ENCODE results near the gene BTBD2. TPM values are rescaled to one million over a fixed set of nuclear protein-coding genes. Genes with fewer than 3 reads are reported as not detected.

Gene BTBD2
- total and polyA plus RNA-seq, 7 donors = 31.9 to 82.8 (median 46.2) TPM

GRCh38 chr19:1936916-1937610, 78.5 kb downstream of the BTBD2 start:
- intact Hi-C loops (cut with DNase I) = no loop called here
- DNase-seq = no peak
- Histone ChIP-seq H3K4me1 (peaks cover 0 to 18% (median 11%) of the 10 kb centered on the region in 4 donors), H3K27me3 (no peaks in the 10 kb centered on the region), H3K27ac (no peak overlapping the region), H3K4me3 (no peak overlapping the region), H3K36me3 (no peaks in the 10 kb centered on the region), H3K9me3 (no peaks in the 10 kb centered on the region)
- TF ChIP-seq EP300 (IDR thresholded peaks at IDR 0.05) = no peak
- TF ChIP-seq POLR2AphosphoS5 (IDR thresholded peaks at IDR 0.05) = no peak
- TF ChIP-seq CTCF (IDR thresholded peaks at IDR 0.05) = no peak
- no peak for TF ChIP-seq POLR2A (IDR thresholded peaks at IDR 0.05)
- 91 to 92% methylated on average over 24 of the region's 24 CpGs for WGBS, 2 donors

GRCh38 chr19:1936430-1936829, 79.1 kb downstream of the BTBD2 start:
- Histone ChIP-seq H3K27me3 (no peaks in the 10 kb centered on the region), H3K4me1 (peaks cover 0 to 12% (median 11%) of the 10 kb centered on the region in 4 donors), H3K9me3 (no peaks in the 10 kb centered on the region), H3K4me3 (no peak overlapping the region), H3K27ac (no peak overlapping the region), H3K36me3 (no peaks in the 10 kb centered on the region)
- no peak for DNase-seq
- 79 to 85% methylated on average over 3 of the region's 3 CpGs for WGBS, 2 donors
- TF ChIP-seq CTCF (IDR thresholded peaks at IDR 0.05) (no peak), POLR2A (IDR thresholded peaks at IDR 0.05) (no peak), EP300 (IDR thresholded peaks at IDR 0.05) (no peak), POLR2AphosphoS5 (IDR thresholded peaks at IDR 0.05) (no peak)
- intact Hi-C loops (cut with DNase I) = no loop called here

GRCh38 chr19:1935484-1936208, 79.9 kb downstream of the BTBD2 start:
- intact Hi-C loops (cut with DNase I) = no loop called here
- 65 to 66% methylated on average over 11 of the region's 11 CpGs for WGBS, 2 donors
- Histone ChIP-seq H3K27me3 (no peaks in the 10 kb centered on the region), H3K36me3 (no peaks in the 10 kb centered on the region), H3K27ac (no peak overlapping the region), H3K4me3 (no peak overlapping the region), H3K9me3 (no peaks in the 10 kb centered on the region), H3K4me1 (peaks cover 0 to 11% (median 11%) of the 10 kb centered on the region in 4 donors)
- DNase-seq = no peak
- TF ChIP-seq EP300 (IDR thresholded peaks at IDR 0.05) (no peak), POLR2AphosphoS5 (IDR thresholded peaks at IDR 0.05) (no peak), POLR2A (IDR thresholded peaks at IDR 0.05) (no peak), CTCF (IDR thresholded peaks at IDR 0.05) (no peak)

Small RNAs within 50 kb of the gene (small RNA-seq; reads per million reads assigned to genes)
- gene AC007136.1 = 0 reads per million in 3 donors

Other genes starting within 250 kb of the BTBD2 start
- 1 to 10 TPM in 1 of 4 donors, under 1 TPM in 3; under 0.01 to 3.9 (median 0.42) TPM for gene ATP8B3, start 203.4 kb downstream of the BTBD2 start, total RNA-seq
- gene ATP8B3, start 203.4 kb downstream of the BTBD2 start, polyA plus RNA-seq = under 1 TPM in 1 of 3 donors, not detected in 2; 0.96 TPM
- 10 to 100 TPM in 2 of 4 donors, 1 to 10 TPM in 2; 8.6 to 61.8 (median 13.1) TPM for gene REXO1, start 167.2 kb downstream of the BTBD2 start, total RNA-seq
- gene REXO1, start 167.2 kb downstream of the BTBD2 start, polyA plus RNA-seq = 10 to 100 TPM in 2 of 3 donors, 1 to 10 TPM in 1; 9.0 to 34.6 (median 11.1) TPM
- 10 to 100 TPM in 1 of 4 donors, 1 to 10 TPM in 3; 2.1 to 10.3 (median 4.4) TPM for gene KLF16, start 152.1 kb downstream of the BTBD2 start, total RNA-seq
- gene KLF16, start 152.1 kb downstream of the BTBD2 start, polyA plus RNA-seq = 10 to 100 TPM in 2 of 3 donors, 1 to 10 TPM in 1; 8.4 to 20.5 (median 12.5) TPM
- 10 to 100 TPM; 86.6 to 97.1 (median 92.7) TPM for gene ABHD17A, start 130.2 kb downstream of the BTBD2 start, total RNA-seq
- gene ABHD17A, start 130.2 kb downstream of the BTBD2 start, polyA plus RNA-seq = 10 to 100 TPM; 60.7 to 76.3 (median 69.4) TPM
- gene ADAT3, start 110.3 kb downstream of the BTBD2 start, total RNA-seq = 1 to 10 TPM in 2 of 4 donors, under 1 TPM in 2; 0.33 to 6.2 (median 1.5) TPM
- gene ADAT3, start 110.3 kb downstream of the BTBD2 start, polyA plus RNA-seq = 10 to 100 TPM in 2 of 3 donors, 1 to 10 TPM in 1; 6.6 to 17.4 (median 13.2) TPM
- gene SCAMP4, start 110.3 kb downstream of the BTBD2 start, total RNA-seq = 10 to 100 TPM; 25.8 to 47.0 (median 31.0) TPM
- gene SCAMP4, start 110.3 kb downstream of the BTBD2 start, polyA plus RNA-seq = 10 to 100 TPM; 14.4 to 55.4 (median 16.6) TPM
- gene CSNK1G2, start 74.5 kb downstream of the BTBD2 start, total RNA-seq = 10 to 100 TPM; 26.8 to 49.9 (median 40.1) TPM
- gene CSNK1G2, start 74.5 kb downstream of the BTBD2 start, polyA plus RNA-seq = 10 to 100 TPM; 24.6 to 91.1 (median 31.7) TPM
- gene MKNK2, start 35.5 kb upstream of the BTBD2 start, total RNA-seq = 100 to 1,000 TPM in 3 of 4 donors, 10 to 100 TPM in 1; 83.1 to 124 (median 107) TPM
- 100 to 1,000 TPM; 121 to 157 (median 129) TPM for gene MKNK2, start 35.5 kb upstream of the BTBD2 start, polyA plus RNA-seq
- 10 to 100 TPM; 25.7 to 65.4 (median 32.0) TPM for gene MOB3A, start 80.6 kb upstream of the BTBD2 start, total RNA-seq
- gene MOB3A, start 80.6 kb upstream of the BTBD2 start, polyA plus RNA-seq = 10 to 100 TPM; 14.4 to 36.1 (median 14.6) TPM
- gene IZUMO4, start 81.2 kb upstream of the BTBD2 start, total RNA-seq = 1 to 10 TPM; 2.3 to 6.0 (median 4.6) TPM
- 1 to 10 TPM; 2.4 to 8.5 (median 3.5) TPM for gene IZUMO4, start 81.2 kb upstream of the BTBD2 start, polyA plus RNA-seq
- gene AP3D1, start 135.9 kb upstream of the BTBD2 start, total RNA-seq = 10 to 100 TPM; 43.1 to 83.1 (median 51.2) TPM
- 100 to 1,000 TPM in 1 of 3 donors, 10 to 100 TPM in 2; 47.4 to 127 (median 72.6) TPM for gene AP3D1, start 135.9 kb upstream of the BTBD2 start, polyA plus RNA-seq
- gene DOT1L, start 148.2 kb upstream of the BTBD2 start, total RNA-seq = 1 to 10 TPM; 4.6 to 8.0 (median 6.3) TPM
- 10 to 100 TPM in 2 of 3 donors, 1 to 10 TPM in 1; 6.9 to 26.0 (median 12.6) TPM for gene DOT1L, start 148.2 kb upstream of the BTBD2 start, polyA plus RNA-seq
- 10 to 100 TPM; 40.7 to 57.3 (median 42.8) TPM for gene PLEKHJ1, start 220.6 kb upstream of the BTBD2 start, total RNA-seq
- 100 to 1,000 TPM; 228 to 255 (median 247) TPM for gene PLEKHJ1, start 220.6 kb upstream of the BTBD2 start, polyA plus RNA-seq
- 10 to 100 TPM; 17.5 to 59.8 (median 24.4) TPM for gene SF3A2, start 221.1 kb upstream of the BTBD2 start, total RNA-seq
- 10 to 100 TPM; 16.9 to 61.3 (median 26.4) TPM for gene SF3A2, start 221.1 kb upstream of the BTBD2 start, polyA plus RNA-seq
- 1 to 10 TPM in 2 of 4 donors, under 1 TPM in 1, not detected in 1; 0.99 to 1.9 (median 1.8) TPM for gene AMH, start 233.6 kb upstream of the BTBD2 start, total RNA-seq
- gene AMH, start 233.6 kb upstream of the BTBD2 start, polyA plus RNA-seq = 1 to 10 TPM in 1 of 3 donors, under 1 TPM in 1, not detected in 1; 0.69 to 3.3 TPM
- gene JSRP1, start 240.7 kb upstream of the BTBD2 start, total RNA-seq = under 1 TPM in 1 of 4 donors, not detected in 3; 0.36 TPM
- gene JSRP1, start 240.7 kb upstream of the BTBD2 start, polyA plus RNA-seq = 1 to 10 TPM in 2 of 3 donors, not detected in 1; 1.0 to 1.6 TPM

Data from sigmoid colon (tissue), 7 donors.